ENCODE measurements around the gene SCN2A. TPM values are rescaled to one million over a fixed set of nuclear protein-coding genes. Genes with fewer than 3 reads are reported as not detected.

The SCN2A gene
- total RNA-seq, 1 experiment from 2014 or later = 0.24 TPM

GRCh38 chr2:165432234-165432966 lies 193.2 kb downstream of the SCN2A start:
- H2AK5ac ChIP-seq (ENCODE audit: insufficient read length, low read length) = no peak overlapping the region
- H3T11ph ChIP-seq (ENCODE audit: low read length) = no peak overlapping the region
- no peak overlapping the region for H3K18ac ChIP-seq (ENCODE audit: insufficient read length, low read depth, low read length)
- no peak overlapping the region for H3K9ac ChIP-seq (ENCODE audit: extremely low read depth, insufficient read length, low read length)
- H4K20me1 ChIP-seq (ENCODE audit: control insufficient read depth, insufficient read depth, insufficient read length) = no peaks in the 10 kb centered on the region
- no peaks in the 10 kb centered on the region for H3K9me3 ChIP-seq (ENCODE audit: control insufficient read depth, low read depth, low read length)
- no peak overlapping the region for H2BK12ac ChIP-seq (ENCODE audit: insufficient read length, low read depth, low read length)
- H3K79me1 ChIP-seq (ENCODE audit: insufficient read depth, low read depth, low read length, poor library complexity, severe bottlenecking) = no peaks in the 10 kb centered on the region
- H3K4me2 ChIP-seq (ENCODE audit: insufficient read depth, insufficient read length, low read length) = no peak overlapping the region
- Mint-ChIP-seq H3K4me3 (no peak overlapping the region), H3K9me3 (peaks cover 0 to 2% of the 10 kb centered on the region in 2 experiments; a peak in 1 of 5 replicates), H3K4me1 (peaks cover 32 to 36% of the 10 kb centered on the region in 2 experiments), H3K27ac (no peak overlapping the region), H3K27me3 (ENCODE audit: low read depth) (no peaks in the 10 kb centered on the region), H3K36me3 (ENCODE audit: insufficient read depth in 1 of 3, low read depth in 3 of 3) (peaks cover 0 to 1% (median 0%) of the 10 kb centered on the region in 3 experiments; a peak in 1 of 7 replicates)
- H3K56ac ChIP-seq (ENCODE audit: insufficient read length, low read depth, low read length) = no peak overlapping the region
- H4K8ac ChIP-seq (replicated peaks; ENCODE audit: insufficient read length, low read depth, low read length) = no peak overlapping the region
- H2AFZ ChIP-seq (ENCODE audit: low read length) = no peak overlapping the region
- DNase-seq = no peak
- H2BK15ac ChIP-seq (ENCODE audit: low read depth, low read length) = no peak overlapping the region
- H2BK20ac ChIP-seq (ENCODE audit: low read depth, low read length, poor library complexity, severe bottlenecking) = no peak overlapping the region
- H3K4me1 ChIP-seq (ENCODE audit: insufficient read depth, low read length) = peaks cover 5% of the 10 kb centered on the region
- no peaks in the 10 kb centered on the region for H3K79me2 ChIP-seq (ENCODE audit: insufficient read depth, low read length)
- H2BK5ac ChIP-seq (ENCODE audit: insufficient read length, low read length) = no peak overlapping the region
- no peak for TF ChIP-seq CTCF (conservative IDR thresholded peaks at IDR 0.05)
- H3K27ac ChIP-seq (ENCODE audit: insufficient read length, low read depth, low read length) = no peak overlapping the region
- no peak overlapping the region for H4K5ac ChIP-seq (ENCODE audit: insufficient read length, low read depth, low read length)
- no peak overlapping the region for H3K14ac ChIP-seq (ENCODE audit: insufficient read depth, low read length)
- no peak overlapping the region for H3K4ac ChIP-seq (ENCODE audit: low read depth, low read length)
- no peak overlapping the region for H3K23ac ChIP-seq (ENCODE audit: insufficient read length, low read depth, low read length)
- no peaks in the 10 kb centered on the region for H3K27me3 ChIP-seq (ENCODE audit: insufficient read depth, low read length)
- H2BK120ac ChIP-seq (ENCODE audit: low read depth, low read length, poor library complexity, severe bottlenecking) = no peak overlapping the region
- no peaks in the 10 kb centered on the region for H3K23me2 ChIP-seq (ENCODE audit: insufficient read length, low read depth, low read length, poor library complexity, severe bottlenecking)
- H4K91ac ChIP-seq (ENCODE audit: insufficient read length, low read depth, low read length) = no peak overlapping the region

All from H9 (cell line).